GM13976 (cell line): ENCODE measurements around the gene FOLR1.
"Not testable (repeated sequence)": the region's sequence is repeated elsewhere in the genome, so short reads cannot be mapped to it uniquely, and the experiment has no call there.

Source experiments
- DNase-seq: peaks from one replicate; pipeline ENCODE4 v3.0.0; 2012; ENCODE audit warnings: low spot score
- CTCF ChIP-seq: IDR thresholded peaks from 2 replicates; pipeline ENCODE4 v1.5.1; 2012; ENCODE audit warnings: borderline replicate concordance, mild to moderate bottlenecking; ENCODE audit not compliant: insufficient read depth; ENCODE audit errors: extremely low read depth, missing control alignments, control extremely low read depth
- in situ Hi-C: fragments of 300-500 bp; cut with MboI; formaldehyde crosslinking; loops from one replicate; pipeline ENCODE4 v1.12.0; 2022; ENCODE audit warnings: low sequenced_read_pairs, mixed read lengths, inconsistent platforms; ENCODE audit not compliant: unreplicated experiment

Gene FOLR1

GRCh38 chr11:72190631-72191071 is 1.3 kb upstream of the FOLR1 start:
- DNase-seq = no peak
- in situ Hi-C loops = no loop called here
- no peak for TF ChIP-seq CTCF

- in situ Hi-C loops = no loop called here
- TF ChIP-seq CTCF = no peak
- no peak for DNase-seq
Measured at GRCh38 chr11:72195518-72196270, 3.8 kb downstream of the FOLR1 start.

GRCh38 chr11:72201445-72201844 is 9.5 kb downstream of the FOLR1 start:
- DNase-seq, in situ Hi-C loops: not testable (repeated sequence)

- in situ Hi-C loops = no loop called here
Measured at GRCh38 chr11:72202571-72202970, 10.6 kb downstream of the FOLR1 start.

GRCh38 chr11:72203163-72203562 is 11.2 kb downstream of the FOLR1 start:
- in situ Hi-C loops = no loop called here
- no peak for TF ChIP-seq CTCF

More at GRCh38 chr11:72202571-72202970, 10.6 kb downstream of the FOLR1 start:
- DNase-seq = no peak
- no peak for TF ChIP-seq CTCF

GRCh38 chr11:72204886-72205285 is 12.9 kb downstream of the FOLR1 start:
- DNase-seq = no peak

More at GRCh38 chr11:72203163-72203562, 11.2 kb downstream of the FOLR1 start:
- DNase-seq = no peak

GRCh38 chr11:72206794-72207193 is 14.9 kb downstream of the FOLR1 start:
- DNase-seq, in situ Hi-C loops: not testable (repeated sequence)

More at GRCh38 chr11:72204886-72205285, 12.9 kb downstream of the FOLR1 start:
- TF ChIP-seq CTCF = no peak
- in situ Hi-C loops = no loop called here
